Measurements from ENCODE around the gene AQP2.
"Not testable (repeated sequence)": the region's sequence is repeated elsewhere in the genome, so short reads cannot be mapped to it uniquely, and the experiment has no call there.

The AQP2 gene

DNA sequence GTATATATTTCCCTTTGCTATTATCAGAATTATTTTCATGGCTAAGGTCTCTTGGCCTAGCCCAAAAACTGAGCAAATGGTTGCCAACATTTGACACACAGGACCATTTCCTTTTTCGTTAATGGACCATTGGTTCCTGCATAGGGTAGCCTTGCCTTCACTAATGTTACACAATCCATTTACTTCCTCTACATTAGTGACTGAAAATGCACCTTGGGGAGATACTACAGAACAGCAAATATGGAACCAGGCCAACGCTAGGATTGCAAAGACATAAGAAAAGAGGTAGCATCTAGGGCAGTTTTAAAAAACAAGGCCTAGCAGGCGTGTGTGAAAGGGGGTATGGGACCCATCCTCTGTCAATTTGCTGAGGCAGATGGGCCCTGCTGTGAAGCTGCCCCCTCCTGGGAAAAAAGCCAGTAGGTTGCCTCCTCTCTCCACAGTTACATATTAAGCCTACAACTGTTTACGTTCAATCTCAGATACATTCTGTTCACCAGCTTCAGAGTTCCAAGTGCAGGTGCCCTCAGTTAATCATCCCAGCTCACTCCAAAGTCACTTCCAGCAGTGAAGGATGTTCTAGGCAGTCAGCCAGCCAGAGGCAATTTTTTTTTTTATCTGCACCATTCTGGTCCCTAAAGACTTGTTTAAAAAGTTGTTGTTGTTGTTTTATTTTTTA lies 37.2 kb downstream of the AQP2 start:
- no peak for DNase-seq (ENCODE audit: low read depth)

DNA sequence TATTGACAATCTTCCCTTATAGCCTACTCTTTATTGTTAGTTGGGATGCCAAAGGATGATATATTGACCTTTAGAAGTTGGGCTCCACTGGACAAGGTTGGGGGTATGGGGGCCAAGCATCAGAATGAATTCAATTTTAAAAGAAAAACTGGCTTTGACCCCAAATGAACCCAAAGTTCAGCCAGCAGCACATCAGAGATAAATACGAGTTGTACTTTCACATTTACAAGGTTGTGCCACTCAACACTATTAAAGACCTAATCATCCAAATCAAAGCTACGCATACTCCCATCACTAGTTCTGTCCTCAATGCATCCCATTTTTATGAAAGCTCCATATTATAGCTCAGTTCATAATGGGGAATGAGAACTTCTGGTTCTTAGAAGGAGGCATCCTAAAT lies 38.9 kb downstream of the AQP2 start:
- not testable (repeated sequence) for DNase-seq (ENCODE audit: low read depth)

DNA sequence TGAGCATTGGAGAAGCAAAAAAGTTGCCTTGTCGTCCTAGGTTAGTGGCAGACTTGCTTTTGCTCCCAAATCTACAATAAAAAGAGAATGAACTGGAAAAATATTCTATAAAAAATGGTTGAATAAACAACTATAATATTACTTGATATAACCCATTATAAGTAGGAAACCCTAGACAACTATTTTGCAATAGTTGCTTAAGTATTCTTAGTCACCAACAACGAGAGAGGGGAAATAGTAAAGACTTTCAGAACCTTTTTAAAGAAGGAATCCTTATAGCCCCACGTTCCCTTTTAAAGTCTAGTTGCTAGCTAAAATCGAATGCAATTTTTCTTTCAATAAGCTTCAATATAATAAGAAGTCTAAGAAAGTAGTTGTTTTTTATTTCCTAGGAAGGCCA lies 39.7 kb downstream of the AQP2 start:
- no peak for DNase-seq (ENCODE audit: low read depth)

DNA sequence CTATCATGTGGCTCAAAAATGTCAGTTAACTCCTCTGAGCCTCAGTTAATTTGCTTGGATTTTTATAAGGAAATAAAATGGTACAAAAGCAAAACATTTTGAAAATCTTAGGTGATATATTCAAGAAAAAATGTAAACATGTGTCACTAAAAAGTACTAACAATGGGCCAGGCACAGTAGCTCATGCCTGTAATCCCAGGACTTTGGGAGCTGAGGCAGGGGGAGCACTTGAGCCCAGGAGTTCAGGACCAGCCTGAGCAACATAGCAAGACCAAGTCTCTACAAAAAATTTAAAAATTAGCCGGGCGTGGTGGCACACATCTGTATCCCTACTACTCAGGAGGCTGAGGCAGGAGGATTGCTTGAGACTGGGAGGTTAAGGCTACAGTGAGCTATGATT lies 47.9 kb downstream of the AQP2 start:
- DNase-seq (ENCODE audit: low read depth), result no peak

DNA sequence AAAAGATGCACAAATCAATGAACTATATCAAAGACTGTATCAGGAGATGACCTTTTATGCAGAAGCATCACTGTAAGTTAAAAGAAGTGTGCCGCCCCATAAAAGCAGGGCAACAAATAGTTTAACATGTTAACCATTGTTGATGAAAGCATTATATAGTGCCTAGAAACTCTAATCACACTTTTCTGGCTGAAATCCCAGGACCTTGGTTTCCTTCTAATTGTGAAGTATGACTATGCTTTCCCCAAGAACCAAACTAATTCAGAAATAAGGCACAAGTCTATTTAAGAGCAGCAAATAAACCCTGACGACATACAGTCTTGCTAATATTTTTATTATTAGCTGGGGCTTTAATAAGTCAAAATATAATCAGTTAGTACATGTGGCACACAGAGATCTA lies 53.1 kb downstream of the AQP2 start:
- no peak for DNase-seq (ENCODE audit: low read depth)

DNA sequence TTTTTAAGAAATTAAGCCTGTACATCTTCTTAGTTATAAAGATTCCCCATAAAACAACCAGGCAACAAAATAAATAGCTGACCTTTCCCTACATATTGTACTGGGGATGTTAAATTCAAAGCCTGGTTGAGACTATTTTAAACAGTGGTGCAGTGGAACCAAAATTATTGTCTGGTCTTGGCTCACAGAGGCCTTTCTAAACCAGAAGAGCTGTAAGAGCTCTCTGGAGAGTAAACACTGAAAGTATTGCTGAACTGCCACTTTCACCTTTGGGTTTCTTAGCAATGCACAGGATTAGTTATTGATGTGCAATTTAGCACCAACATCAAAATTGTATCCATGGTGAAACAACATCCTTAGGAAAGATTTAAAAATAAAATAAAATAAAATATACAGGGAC lies 54.2 kb downstream of the AQP2 start:
- DNase-seq (ENCODE audit: low read depth), result no peak

DNA sequence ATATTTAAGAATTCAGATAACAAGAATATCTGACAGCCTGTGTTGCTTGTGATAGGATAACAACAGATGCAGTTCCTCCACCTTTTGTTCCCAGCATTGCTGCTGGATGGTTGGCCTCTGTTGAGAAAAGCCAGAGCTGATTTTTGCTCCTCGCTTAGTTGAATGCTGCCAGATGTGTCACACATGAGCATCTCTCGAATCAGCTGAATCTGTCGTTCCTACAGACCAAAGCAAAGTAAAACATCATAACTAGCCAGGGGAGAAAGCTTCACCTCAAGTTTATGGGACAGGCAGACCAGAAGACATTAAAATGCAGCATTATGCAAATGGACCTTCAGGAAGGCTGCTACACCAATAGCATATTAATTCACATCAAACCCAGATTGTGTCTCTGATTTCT lies 54.6 kb downstream of the AQP2 start:
- DNase-seq (ENCODE audit: low read depth), result no peak

DNA sequence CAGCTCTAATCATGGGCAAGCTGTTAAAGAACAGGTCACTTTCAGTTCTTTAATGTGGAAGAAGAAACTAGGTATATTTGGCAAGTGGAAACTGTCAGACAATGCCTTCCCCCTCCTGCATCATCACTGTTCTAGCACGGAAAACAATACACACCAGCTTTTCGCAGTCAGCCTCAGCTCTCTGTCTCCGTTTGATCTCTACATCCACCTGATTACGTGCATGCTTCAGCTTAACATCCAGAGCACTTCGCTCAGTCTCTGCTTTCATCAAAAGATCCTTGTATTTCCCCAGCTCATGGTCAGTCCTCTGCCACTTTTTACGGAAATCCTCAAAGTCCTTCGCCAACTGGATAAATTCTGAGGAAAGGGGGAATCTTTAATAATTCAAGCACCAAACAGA lies 55.7 kb downstream of the AQP2 start:
- no peak for DNase-seq (ENCODE audit: low read depth)

DNA sequence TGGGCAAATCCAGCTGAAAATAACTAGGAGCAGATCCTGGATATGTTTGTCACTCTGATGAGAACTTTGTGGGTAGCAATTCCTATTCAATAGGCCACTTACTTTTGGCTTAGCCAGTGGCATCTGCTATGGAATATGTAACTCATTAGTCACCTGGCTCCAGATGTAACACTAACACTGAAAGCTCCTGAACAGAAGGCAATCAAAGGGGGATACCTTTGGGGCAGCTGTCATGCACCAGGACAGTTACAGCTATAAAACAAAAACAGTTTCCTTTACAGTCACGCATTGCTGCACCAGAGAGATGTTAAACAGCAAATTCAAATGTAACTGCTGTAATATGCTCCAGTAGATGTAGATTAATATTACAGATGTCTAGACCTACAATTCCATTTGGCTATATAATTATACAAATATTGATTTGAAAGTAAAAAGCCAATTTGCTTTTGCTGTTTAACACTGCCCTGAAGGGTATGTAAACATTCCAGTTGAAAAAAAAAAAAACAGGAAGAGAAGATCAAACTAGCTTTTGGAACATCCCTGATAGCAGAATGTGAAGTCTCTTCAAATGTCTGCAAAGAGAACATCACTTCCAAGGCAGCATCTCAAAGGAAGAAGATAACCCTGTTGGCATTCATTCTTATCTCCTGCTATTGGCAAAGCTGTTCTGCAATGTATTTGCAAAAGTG lies 56.4 kb downstream of the AQP2 start:
- DNase-seq (ENCODE audit: low read depth), result no peak

Measured in GM04504 (cell line).